Sigmoid colon (tissue), 7 donors: Measurements from ENCODE around the gene RORB. TPM values are rescaled to one million over a fixed set of nuclear protein-coding genes. Genes with fewer than 3 reads are reported as not detected.

Source experiments
- DNase-seq: peaks from one replicate; pipeline ENCODE4 v3.0.0-alpha.2; 2019
- H3K27ac ChIP-seq, 4 donors: fragments of 200-600 bp; sonication (generic); one replicate each; pipeline ENCODE4 v1.5.1; 2016 to 2019; ENCODE audit warnings: mild to moderate bottlenecking in 1 of 4
- H3K27me3 ChIP-seq, 3 donors: fragments of 200-600 bp; sonication (generic); one replicate each; pipeline ENCODE4 v1.5.1; 2019; ENCODE audit warnings: mild to moderate bottlenecking in 1 of 3
- H3K36me3 ChIP-seq, 4 donors: fragments of 200-600 bp; sonication (generic); one replicate each; pipeline ENCODE4 v1.5.1; 2016 to 2019
- H3K4me1 ChIP-seq, 4 donors: fragments of 200-600 bp; sonication (generic); one replicate each; pipeline ENCODE4 v1.5.1; 2017 to 2019
- H3K4me3 ChIP-seq, 4 donors: fragments of 200-600 bp; sonication (generic); one replicate each; pipeline ENCODE4 v1.5.1; 2017 to 2019; ENCODE audit warnings: mild to moderate bottlenecking in 2 of 4, moderate library complexity in 1 of 4
- H3K9me3 ChIP-seq, 4 donors: fragments of 200-600 bp in 3 of 4; sonication (generic) in 3 of 4; one replicate each; pipeline versions ENCODE4 v1.5.1 to v1.6.1; 2013 to 2019
- CTCF ChIP-seq, 4 experiments: fragments of 450-650 bp in 3 of 4; fragments of 200-600 bp in 1 of 4; IDR thresholded peaks; one replicate each; pipeline ENCODE4 v1.5.1; 2016 to 2019; ENCODE audit warnings: antibody characterized with exemption in 4 of 4, mild to moderate bottlenecking in 3 of 4, moderate library complexity in 2 of 4
- EP300 ChIP-seq, 4 donors: sonication (generic); formaldehyde crosslinking; IDR thresholded peaks; one replicate each; pipeline ENCODE4 v1.6.1; 2017; ENCODE audit warnings: antibody characterized with exemption in 4 of 4
- POLR2A ChIP-seq, 2 donors: fragments of 450-650 bp; IDR thresholded peaks; one replicate each; pipeline ENCODE4 v1.6.1; 2016; ENCODE audit warnings: antibody characterized with exemption in 2 of 2, mild to moderate bottlenecking in 2 of 2, moderate library complexity in 2 of 2
- POLR2AphosphoS5 ChIP-seq, 4 donors: sonication (generic); formaldehyde crosslinking; IDR thresholded peaks; one replicate each; pipeline ENCODE4 v1.6.1; 2017; ENCODE audit warnings: antibody characterized with exemption in 4 of 4
- WGBS, 2 donors: extraction: QIAGEN DNeasy Blood & Tissue Kit; methylation state at CpG; one replicate each; pipeline ENCODE4 v1.1.7; 2013; 5-methylcytosine and 5-hydroxymethylcytosine counted together
- intact Hi-C: fragments of 100-400 bp; cut with DNase I; formaldehyde crosslinking; loops from one replicate; pipeline ENCODE4 v1.15.1; 2023
- polyA plus RNA-seq, 3 donors: library from polyadenylated mRNA; stranded (reverse); fragments of 200-250 nt; gene quantifications; one replicate each; pipeline ENCODE4 v1.2.3, GENCODE V29; 2013
- total RNA-seq, 4 donors: library from RNA; depleted of rRNA; stranded (reverse); fragments of >200 nt; gene quantifications; one replicate each; pipeline ENCODE4 v1.1.0, GENCODE V29; 2016
- donor health status: healthy with polysubstance abuse.
- donor health status: Bipolar disorder and iron deficiency.
- donor health status: healthy.

RORB gene
- 1 to 10 TPM in 2 of 4 donors, under 1 TPM in 2; 0.27 to 1.9 (median 0.95) TPM for total RNA-seq
- polyA plus RNA-seq = under 1 TPM in 1 of 3 donors, not detected in 2; 0.03 TPM

- DNase-seq = peak; percentile 71
- no peak for TF ChIP-seq CTCF (IDR thresholded peaks at IDR 0.05)
- no peak for TF ChIP-seq POLR2A (IDR thresholded peaks at IDR 0.05)
- peak; percentile 34 to 78 (median 66) for TF ChIP-seq POLR2AphosphoS5 (IDR thresholded peaks at IDR 0.05)
- peaks cover 0 to 40% (median 30%) of the 10 kb centered on the region in 4 donors for H3K4me1 ChIP-seq
- no peaks in the 10 kb centered on the region for H3K9me3 ChIP-seq
- H3K4me3 ChIP-seq = peak within 1 kb of the TSS; percentile 36 to 59 (median 50)
- peak within 1 kb of the TSS in 2 of 4 donors; percentile 35 to 40 for H3K27ac ChIP-seq
- H3K27me3 ChIP-seq = peaks cover 12 to 45% (median 24%) of the 10 kb centered on the region in 3 donors
- no peaks in the 10 kb centered on the region for H3K36me3 ChIP-seq
- intact Hi-C loops = no loop called here
- 1% methylated on average over 50 of the region's 50 CpGs for WGBS, 2 donors
Observed at GRCh38 chr9:74496819-74497747, at the start of gene RORB. RORB (plus strand) TSS chr9:74497335; CDS start chr9:74497977, 642 bp downstream.

GRCh38 chr9:74447451-74448193 is 49.5 kb upstream of the RORB start:
- Histone ChIP-seq H3K4me1 (peaks cover 0 to 12% (median 3%) of the 10 kb centered on the region in 4 donors), H3K9me3 (no peaks in the 10 kb centered on the region), H3K36me3 (no peaks in the 10 kb centered on the region), H3K4me3 (no peak overlapping the region), H3K27me3 (no peaks in the 10 kb centered on the region), H3K27ac (no peak overlapping the region)
- intact Hi-C loops = no loop called here
- no peak for TF ChIP-seq POLR2A (IDR thresholded peaks at IDR 0.05)
- DNase-seq = no peak
- WGBS, 2 donors = 57 to 72% methylated on average over 2 of the region's 2 CpGs

DNA sequence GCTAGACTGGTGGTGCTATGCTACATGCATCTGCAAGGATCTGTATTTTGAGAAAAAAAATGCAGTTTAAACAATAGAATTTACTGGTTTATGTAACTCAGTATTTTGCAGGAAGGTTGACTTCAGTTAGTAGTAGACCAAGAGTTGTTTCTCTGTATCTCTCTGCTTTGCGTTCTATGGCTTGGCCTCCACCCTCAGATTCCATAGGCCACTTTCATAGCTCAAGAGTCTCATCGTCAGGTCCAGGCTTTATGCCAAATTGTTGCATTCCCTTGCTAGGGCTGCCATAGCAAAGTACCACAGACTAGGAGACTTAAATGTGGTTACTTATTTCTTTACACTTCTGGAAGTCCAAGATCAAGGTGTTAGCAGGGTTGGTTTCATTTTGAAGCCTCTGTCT is 48.1 kb upstream of the RORB start:
- no peaks in the 10 kb centered on the region for H3K27me3 ChIP-seq
- no peaks in the 10 kb centered on the region for H3K9me3 ChIP-seq
- no peaks in the 10 kb centered on the region for H3K36me3 ChIP-seq
- 75 to 89% methylated on average over 2 of the region's 2 CpGs for whole genome bisulfite sequencing, 2 donors
- intact Hi-C loops = no loop called here
- H3K27ac ChIP-seq = no peak overlapping the region
- TF ChIP-seq EP300 (IDR thresholded peaks at IDR 0.05) = no peak
- TF ChIP-seq POLR2A (IDR thresholded peaks at IDR 0.05) = no peak
- no peak for TF ChIP-seq CTCF (IDR thresholded peaks at IDR 0.05)
- TF ChIP-seq POLR2AphosphoS5 (IDR thresholded peaks at IDR 0.05) = no peak
- no peak for DNase-seq
- no peak overlapping the region for H3K4me3 ChIP-seq
- peaks cover 0 to 12% (median 3%) of the 10 kb centered on the region in 4 donors for H3K4me1 ChIP-seq

- Histone ChIP-seq H3K27me3 (no peaks in the 10 kb centered on the region), H3K9me3 (no peaks in the 10 kb centered on the region), H3K27ac (no peak overlapping the region), H3K36me3 (no peaks in the 10 kb centered on the region), H3K4me3 (no peak overlapping the region), H3K4me1 (no peaks in the 10 kb centered on the region)
- WGBS, 2 donors = 48 to 65% methylated on average over 4 of the region's 4 CpGs
- intact Hi-C loops = no loop called here
- no peak for DNase-seq
- no peak for TF ChIP-seq POLR2AphosphoS5 (IDR thresholded peaks at IDR 0.05)
- no peak for TF ChIP-seq EP300 (IDR thresholded peaks at IDR 0.05)
- no peak for TF ChIP-seq CTCF (IDR thresholded peaks at IDR 0.05)
- no peak for TF ChIP-seq POLR2A (IDR thresholded peaks at IDR 0.05)
Observed at GRCh38 chr9:74458832-74459231, 38.3 kb upstream of the RORB start.

GRCh38 chr9:74463825-74464224 is 33.3 kb upstream of the RORB start:
- WGBS, 2 donors = 59 to 80% methylated on average over 1 of the region's 1 CpG
- H3K27me3 ChIP-seq = no peaks in the 10 kb centered on the region
- TF ChIP-seq POLR2A (IDR thresholded peaks at IDR 0.05) = no peak
- no peak for TF ChIP-seq POLR2AphosphoS5 (IDR thresholded peaks at IDR 0.05)
- no peaks in the 10 kb centered on the region for H3K36me3 ChIP-seq
- H3K27ac ChIP-seq = no peak overlapping the region
- no peak for DNase-seq
- intact Hi-C loops = loop anchor here (10.0 kb wide), 1 partner anchor 61 kb away; no protein-coding TSS in a partner anchor
- H3K9me3 ChIP-seq = no peaks in the 10 kb centered on the region
- no peaks in the 10 kb centered on the region for H3K4me1 ChIP-seq
- no peak overlapping the region for H3K4me3 ChIP-seq
